HEK293 (cell line): ENCODE measurements around the gene CCDC102B.

ENCODE experiments used
- CTCF ChIA-PET: fragments of 350-600 bp; formaldehyde crosslinking; extraction: SDS; loops from one replicate; lab custom pipeline; 2021; ENCODE audit warnings: antibody characterized with exemption; lab: Yijun Ruan, JAX
- POLR2A ChIA-PET: fragments of 300-600 bp; formaldehyde crosslinking; extraction: SDS; loops from one replicate; lab custom pipeline; 2020; ENCODE audit warnings: antibody characterized with exemption, inconsistent platforms; lab: Yijun Ruan, JAX
- H3K27ac ChIP-seq: fragments of 200-500 bp; sonication (Bioruptor generic); 2 replicates; pipeline ENCODE4 v1.5.1; 2014; ENCODE audit warnings: low read depth, low read length, control low read depth, inconsistent platforms; ENCODE audit errors: extremely low read depth
- H3K36me3 ChIP-seq, 2 experiments: fragments of 200-500 bp in 1 of 2; sonication (Bioruptor generic) in 1 of 2; 1 replicate in 1 of 2; 2 replicates in 1 of 2; pipeline ENCODE4 v1.5.1; 2014 to 2017; ENCODE audit warnings: inconsistent platforms in 2 of 2, low read length in 2 of 2; ENCODE audit not compliant: control insufficient read depth in 2 of 2, insufficient read depth in 1 of 2
- H3K4me1 ChIP-seq: fragments of 200-500 bp; sonication (Bioruptor generic); 2 replicates; pipeline ENCODE4 v1.5.1; 2014; ENCODE audit warnings: mild to moderate bottlenecking, low read length, inconsistent platforms; ENCODE audit not compliant: control insufficient read depth, insufficient read depth
- H3K4me3 ChIP-seq: 2 replicates; pipeline ENCODE4 v1.5.1; 2011; ENCODE audit warnings: low read depth, mild to moderate bottlenecking, control low read depth, low read length, moderate library complexity
- H3K9me3 ChIP-seq: fragments of 200-500 bp; sonication (Bioruptor generic); 2 replicates; pipeline ENCODE4 v1.5.1; 2014; ENCODE audit warnings: low read depth, low read length, inconsistent platforms; ENCODE audit not compliant: control insufficient read depth, insufficient read depth
- BCL11A ChIP-seq: fragments of 450-650 bp; formaldehyde crosslinking; IDR thresholded peaks from 2 replicates; pipeline ENCODE4 v1.5.1; 2016; ENCODE audit warnings: low read depth, missing biosample characterization, missing genetic modification characterization
- CTCF ChIP-seq: fragments of 450-650 bp; formaldehyde crosslinking; IDR thresholded peaks from 2 replicates; pipeline ENCODE4 v1.5.1; 2016; ENCODE audit warnings: missing biosample characterization, missing genetic modification characterization
- KLF7 ChIP-seq: fragments of 450-650 bp; formaldehyde crosslinking; IDR thresholded peaks from 2 replicates; pipeline ENCODE4 v1.5.1; 2016; ENCODE audit warnings: missing biosample characterization, missing genetic modification characterization, borderline replicate concordance
- REPIN1 ChIP-seq: fragments of 450-650 bp; formaldehyde crosslinking; IDR thresholded peaks from 2 replicates; pipeline ENCODE4 v1.5.1; 2017; ENCODE audit warnings: missing biosample characterization, missing genetic modification characterization, low read depth
- ZBTB21 ChIP-seq: fragments of 450-650 bp; formaldehyde crosslinking; IDR thresholded peaks from 2 replicates; pipeline ENCODE4 v1.5.1; 2017; ENCODE audit warnings: missing biosample characterization, missing genetic modification characterization
- ZBTB49 ChIP-seq: fragments of 450-650 bp; formaldehyde crosslinking; IDR thresholded peaks from 2 replicates; pipeline ENCODE4 v1.5.1; 2016; ENCODE audit warnings: missing biosample characterization, missing genetic modification characterization, low read depth
- ZFP41 ChIP-seq: fragments of 450-650 bp; formaldehyde crosslinking; IDR thresholded peaks from 2 replicates; pipeline ENCODE4 v1.5.1; 2016; ENCODE audit warnings: missing biosample characterization, missing genetic modification characterization, borderline replicate concordance
- ZNF133 ChIP-seq: fragments of 450-650 bp; formaldehyde crosslinking; IDR thresholded peaks from 2 replicates; pipeline ENCODE4 v1.5.1; 2016; ENCODE audit warnings: missing biosample characterization, missing genetic modification characterization
- ZNF146 ChIP-seq: fragments of 450-650 bp; formaldehyde crosslinking; IDR thresholded peaks from 2 replicates; pipeline ENCODE4 v1.5.1; 2016; ENCODE audit warnings: missing biosample characterization, missing genetic modification characterization
- ZNF155 ChIP-seq: fragments of 450-650 bp; formaldehyde crosslinking; IDR thresholded peaks from 2 replicates; pipeline ENCODE4 v1.5.1; 2016; ENCODE audit warnings: missing biosample characterization, missing genetic modification characterization
- ZNF169 ChIP-seq: fragments of 450-650 bp; formaldehyde crosslinking; IDR thresholded peaks from 2 replicates; pipeline ENCODE4 v1.5.1; 2016; ENCODE audit warnings: missing biosample characterization, missing genetic modification characterization
- ZNF174 ChIP-seq: fragments of 450-650 bp; formaldehyde crosslinking; IDR thresholded peaks from 2 replicates; pipeline ENCODE4 v1.5.0; 2017; ENCODE audit warnings: missing biosample characterization, mild to moderate bottlenecking, missing genetic modification characterization
- ZNF211 ChIP-seq: fragments of 450-650 bp; formaldehyde crosslinking; IDR thresholded peaks from 2 replicates; pipeline ENCODE4 v1.5.1; 2016; ENCODE audit warnings: low read depth, missing biosample characterization, missing genetic modification characterization
- ZNF24 ChIP-seq: fragments of 450-650 bp; formaldehyde crosslinking; IDR thresholded peaks from 2 replicates; pipeline ENCODE4 v1.5.1; 2016; ENCODE audit warnings: missing biosample characterization, missing genetic modification characterization
- ZNF266 ChIP-seq: fragments of 450-650 bp; formaldehyde crosslinking; IDR thresholded peaks from 2 replicates; pipeline ENCODE4 v1.5.1; 2016; ENCODE audit warnings: missing biosample characterization, missing genetic modification characterization, low read depth
- ZNF324 ChIP-seq: fragments of 450-650 bp; formaldehyde crosslinking; IDR thresholded peaks from 2 replicates; pipeline ENCODE4 v1.5.1; 2016; ENCODE audit warnings: missing biosample characterization, missing genetic modification characterization
- ZNF354C ChIP-seq: fragments of 450-650 bp; formaldehyde crosslinking; IDR thresholded peaks from 2 replicates; pipeline ENCODE4 v1.5.1; 2016; ENCODE audit warnings: missing biosample characterization, missing genetic modification characterization, low read depth, borderline replicate concordance
- ZNF394 ChIP-seq: fragments of 450-650 bp; formaldehyde crosslinking; IDR thresholded peaks from 2 replicates; pipeline ENCODE4 v1.5.1; 2016; ENCODE audit warnings: missing biosample characterization, missing genetic modification characterization, mild to moderate bottlenecking, moderate library complexity, borderline replicate concordance
- ZNF561 ChIP-seq: fragments of 450-650 bp; IDR thresholded peaks from 2 replicates; pipeline ENCODE4 v1.5.1; 2018; ENCODE audit warnings: missing biosample characterization, missing genetic modification characterization, borderline replicate concordance
- ZNF571 ChIP-seq: fragments of 450-650 bp; formaldehyde crosslinking; IDR thresholded peaks from 2 replicates; pipeline ENCODE4 v1.5.0; 2017; ENCODE audit warnings: missing biosample characterization, missing genetic modification characterization
- ZNF585B ChIP-seq: fragments of 450-650 bp; formaldehyde crosslinking; IDR thresholded peaks from 2 replicates; pipeline ENCODE4 v1.5.1; 2016; ENCODE audit warnings: missing biosample characterization, missing genetic modification characterization
- ZNF624 ChIP-seq: fragments of 450-650 bp; formaldehyde crosslinking; IDR thresholded peaks from 2 replicates; pipeline ENCODE4 v1.5.1; 2017; ENCODE audit warnings: missing biosample characterization, missing genetic modification characterization
- ZNF768 ChIP-seq: fragments of 450-650 bp; formaldehyde crosslinking; IDR thresholded peaks from 2 replicates; pipeline ENCODE4 v1.5.1; 2018; ENCODE audit warnings: missing biosample characterization, mild to moderate bottlenecking, missing genetic modification characterization
- ZNF791 ChIP-seq: fragments of 450-650 bp; formaldehyde crosslinking; IDR thresholded peaks from 2 replicates; pipeline ENCODE4 v1.5.1; 2016; ENCODE audit warnings: missing biosample characterization, missing genetic modification characterization
- ZSCAN23 ChIP-seq: fragments of 450-650 bp; formaldehyde crosslinking; IDR thresholded peaks from 2 replicates; pipeline ENCODE4 v1.5.1; 2016; ENCODE audit warnings: missing biosample characterization, missing genetic modification characterization
- TF ChIP-seq, protein P1 (sequence below): fragments of 450-650 bp; formaldehyde crosslinking; IDR thresholded peaks from 2 replicates; pipeline ENCODE4 v1.5.1; 2016; ENCODE audit warnings: missing biosample characterization, missing genetic modification characterization
- TF ChIP-seq, protein P2 (sequence below): IDR thresholded peaks from 2 replicates; pipeline ENCODE4 v1.6.1; 2011; ENCODE audit warnings: mild to moderate bottlenecking, low read depth, low read length, borderline replicate concordance

The CCDC102B gene

DNA sequence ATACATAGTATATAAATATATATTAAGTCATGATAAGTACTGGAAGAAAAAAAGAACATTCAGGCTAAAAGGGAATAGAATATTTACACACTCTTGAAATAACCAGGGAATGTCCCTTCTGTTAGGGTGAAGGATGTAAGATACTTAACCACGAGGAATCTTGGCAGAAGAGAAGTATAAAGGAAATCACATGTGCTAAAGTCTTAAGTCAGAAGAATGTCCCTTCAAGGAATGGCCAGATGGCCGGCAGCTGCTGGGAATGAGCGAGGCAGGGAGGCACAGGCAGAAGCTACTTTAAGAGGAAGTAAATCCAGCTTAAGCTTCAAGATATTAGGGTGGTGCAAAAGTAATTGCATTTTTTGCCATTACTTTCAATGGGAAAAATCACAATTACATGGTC lies 5.5 kb downstream of the CCDC102B start:
- Histone ChIP-seq H3K36me3 (no peaks in the 10 kb centered on the region), H3K4me1 (no peaks in the 10 kb centered on the region), H3K4me3 (no peak overlapping the region), H3K9me3 (no peaks in the 10 kb centered on the region), H3K27ac (no peak overlapping the region)
- no peak for TF ChIP-seq ZNF791 (tag by site-specific recombination)
- TF ChIP-seq ZNF24 (tag by site-specific recombination), result no peak
- TF ChIP-seq REPIN1 (tag by site-specific recombination), result no peak
- no peak for TF ChIP-seq KLF7
- TF ChIP-seq ZBTB21 (tag by site-specific recombination), result no peak
- TF ChIP-seq, protein P1, sequence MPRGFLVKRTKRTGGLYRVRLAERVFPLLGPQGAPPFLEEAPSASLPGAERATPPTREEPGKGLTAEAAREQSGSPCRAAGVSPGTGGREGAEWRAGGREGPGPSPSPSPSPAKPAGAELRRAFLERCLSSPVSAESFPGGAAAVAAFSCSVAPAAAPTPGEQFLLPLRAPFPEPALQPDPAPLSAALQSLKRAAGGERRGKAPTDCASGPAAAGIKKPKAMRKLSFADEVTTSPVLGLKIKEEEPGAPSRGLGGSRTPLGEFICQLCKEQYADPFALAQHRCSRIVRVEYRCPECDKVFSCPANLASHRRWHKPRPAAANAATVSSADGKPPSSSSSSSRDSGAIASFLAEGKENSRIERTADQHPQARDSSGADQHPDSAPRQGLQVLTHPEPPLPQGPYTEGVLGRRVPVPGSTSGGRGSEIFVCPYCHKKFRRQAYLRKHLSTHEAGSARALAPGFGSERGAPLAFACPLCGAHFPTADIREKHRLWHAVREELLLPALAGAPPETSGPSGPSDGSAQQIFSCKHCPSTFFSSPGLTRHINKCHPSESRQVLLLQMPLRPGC (tag by site-specific recombination), result no peak
- no peak for TF ChIP-seq ZNF768 (tag by site-specific recombination)
- TF ChIP-seq ZNF155 (tag by site-specific recombination), result no peak
- TF ChIP-seq ZNF354C, result no peak
- TF ChIP-seq ZSCAN23, result no peak
- no peak for TF ChIP-seq ZNF324 (tag by site-specific recombination)
- no peak for TF ChIP-seq ZNF133 (tag by site-specific recombination)
- POLR2A ChIA-PET, result no interaction called here
- CTCF ChIA-PET, result interaction anchor here (0.6 kb wide), 1 partner anchor 172 kb away, joined by 4 read pairs; no protein-coding TSS in a partner anchor

DNA sequence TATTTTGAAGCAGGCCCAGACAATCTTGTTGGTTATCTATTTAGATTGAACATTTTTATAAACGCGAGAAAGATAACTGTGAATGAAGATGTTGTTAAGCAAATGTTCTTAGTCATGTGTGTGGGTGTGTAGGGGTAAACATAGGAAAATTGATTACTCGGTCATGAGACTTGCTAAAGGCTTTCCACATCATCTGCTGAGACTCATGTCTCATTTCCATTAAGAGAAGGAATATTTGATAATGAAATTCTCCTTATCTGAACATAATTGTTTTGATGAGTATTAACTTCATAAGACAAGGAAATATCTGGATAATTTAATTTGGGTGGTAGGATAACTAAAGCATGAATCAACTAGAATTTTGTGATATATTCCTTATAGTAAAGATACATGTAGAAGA lies 19.7 kb downstream of the CCDC102B start:
- ChIA-PET POLR2A (no interaction called here), CTCF (no interaction called here)
- Histone ChIP-seq H3K36me3 (no peaks in the 10 kb centered on the region), H3K4me3 (no peak overlapping the region), H3K9me3 (no peaks in the 10 kb centered on the region), H3K4me1 (no peaks in the 10 kb centered on the region), H3K27ac (no peak overlapping the region)
- TF ChIP-seq ZBTB21 (tag by site-specific recombination), result no peak
- no peak for TF ChIP-seq BCL11A
- no peak for TF ChIP-seq ZNF624
- no peak for TF ChIP-seq ZNF571 (tag by site-specific recombination)
- no peak for TF ChIP-seq ZNF146 (tag by site-specific recombination)
- TF ChIP-seq ZNF211 (tag by site-specific recombination), result no peak
- no peak for TF ChIP-seq ZNF169 (tag by site-specific recombination)
- no peak for TF ChIP-seq ZNF394
- no peak for TF ChIP-seq ZBTB49 (tag by site-specific recombination)
- TF ChIP-seq ZNF174 (tag by site-specific recombination), result no peak
- TF ChIP-seq ZFP41 (tag by site-specific recombination), result no peak
- TF ChIP-seq ZNF585B (tag by site-specific recombination), result no peak
- no peak for TF ChIP-seq ZNF266 (tag by site-specific recombination)
- TF ChIP-seq, protein P2, sequence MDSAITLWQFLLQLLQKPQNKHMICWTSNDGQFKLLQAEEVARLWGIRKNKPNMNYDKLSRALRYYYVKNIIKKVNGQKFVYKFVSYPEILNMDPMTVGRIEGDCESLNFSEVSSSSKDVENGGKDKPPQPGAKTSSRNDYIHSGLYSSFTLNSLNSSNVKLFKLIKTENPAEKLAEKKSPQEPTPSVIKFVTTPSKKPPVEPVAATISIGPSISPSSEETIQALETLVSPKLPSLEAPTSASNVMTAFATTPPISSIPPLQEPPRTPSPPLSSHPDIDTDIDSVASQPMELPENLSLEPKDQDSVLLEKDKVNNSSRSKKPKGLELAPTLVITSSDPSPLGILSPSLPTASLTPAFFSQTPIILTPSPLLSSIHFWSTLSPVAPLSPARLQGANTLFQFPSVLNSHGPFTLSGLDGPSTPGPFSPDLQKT, result no peak
- TF ChIP-seq CTCF, result no peak
- no peak for TF ChIP-seq ZNF561 (tag by site-specific recombination)
